Measurements from ENCODE around the gene AMD1.

The AMD1 gene

GRCh38 chr6:110944681-110945151, 70.1 kb downstream of the AMD1 start:
- peak; percentile 98 for DNase-seq

Data from kidney glomerular epithelial cell (primary cell).